CD4-positive, alpha-beta T cell treated with Interferon alpha-2 for 1 hour (primary cell): ENCODE measurements around the gene PUM1.
A peak's percentile ranks its signal among the peaks of the same experiment; 100 is the strongest.

Source experiments
- DNase-seq, 2 donors: peaks; one replicate each; pipeline ENCODE4 v3.0.0-alpha.2; 2020 to 2022

PUM1 gene

GRCh38 chr1:30928171-30928570 lies 137.3 kb downstream of the PUM1 start:
- DNase-seq: no peak

GRCh38 chr1:30927448-30927847 lies 138.1 kb downstream of the PUM1 start:
- DNase-seq: no peak

- no peak for DNase-seq
These were observed 141.9 kb downstream of the PUM1 start for GRCh38 chr1:30923597-30923996.

- DNase-seq: no peak
These were observed 144.7 kb downstream of the PUM1 start for GRCh38 chr1:30920827-30921226.

- no peak for DNase-seq
These were observed 146.3 kb downstream of the PUM1 start for GRCh38 chr1:30919025-30919881.

- no peak for DNase-seq
These were observed 149.2 kb downstream of the PUM1 start for GRCh38 chr1:30916296-30916695.

GRCh38 chr1:30915491-30916230 lies 149.9 kb downstream of the PUM1 start:
- no peak for DNase-seq

GRCh38 chr1:30914931-30915330 lies 150.6 kb downstream of the PUM1 start:
- no peak for DNase-seq

- DNase-seq: no peak
These were observed 151.0 kb downstream of the PUM1 start for GRCh38 chr1:30914587-30914922.

- peak in 1 of 2 donors; percentile 34 for DNase-seq
These were observed 152.4 kb downstream of the PUM1 start for GRCh38 chr1:30912913-30913652.

GRCh38 chr1:30912224-30912623 lies 153.3 kb downstream of the PUM1 start:
- no peak for DNase-seq

- DNase-seq: peak; percentile 48 to 54
These were observed 154.2 kb downstream of the PUM1 start for GRCh38 chr1:30911059-30911954.

- DNase-seq: no peak
These were observed 156.0 kb downstream of the PUM1 start for GRCh38 chr1:30909365-30910068.

GRCh38 chr1:30908696-30909364 lies 156.7 kb downstream of the PUM1 start, which contains the start of gene SDC3:
Gene SDC3 (minus strand): TSS chr1:30908758. CDS start chr1:30908586, 172 bp downstream.
- peak in 1 of 2 donors; percentile 31 for DNase-seq

- no peak for DNase-seq
These were observed 157.2 kb downstream of the PUM1 start for GRCh38 chr1:30908316-30908695.

- no peak for DNase-seq
These were observed 157.8 kb downstream of the PUM1 start for GRCh38 chr1:30907481-30908315.

- DNase-seq: no peak
These were observed 158.7 kb downstream of the PUM1 start for GRCh38 chr1:30906631-30907441.

GRCh38 chr1:30905916-30906620 lies 159.4 kb downstream of the PUM1 start:
- no peak for DNase-seq

GRCh38 chr1:30905403-30905802 lies 160.1 kb downstream of the PUM1 start:
- DNase-seq: no peak
